ENCODE measurements around the gene MPZL1.

DNA sequence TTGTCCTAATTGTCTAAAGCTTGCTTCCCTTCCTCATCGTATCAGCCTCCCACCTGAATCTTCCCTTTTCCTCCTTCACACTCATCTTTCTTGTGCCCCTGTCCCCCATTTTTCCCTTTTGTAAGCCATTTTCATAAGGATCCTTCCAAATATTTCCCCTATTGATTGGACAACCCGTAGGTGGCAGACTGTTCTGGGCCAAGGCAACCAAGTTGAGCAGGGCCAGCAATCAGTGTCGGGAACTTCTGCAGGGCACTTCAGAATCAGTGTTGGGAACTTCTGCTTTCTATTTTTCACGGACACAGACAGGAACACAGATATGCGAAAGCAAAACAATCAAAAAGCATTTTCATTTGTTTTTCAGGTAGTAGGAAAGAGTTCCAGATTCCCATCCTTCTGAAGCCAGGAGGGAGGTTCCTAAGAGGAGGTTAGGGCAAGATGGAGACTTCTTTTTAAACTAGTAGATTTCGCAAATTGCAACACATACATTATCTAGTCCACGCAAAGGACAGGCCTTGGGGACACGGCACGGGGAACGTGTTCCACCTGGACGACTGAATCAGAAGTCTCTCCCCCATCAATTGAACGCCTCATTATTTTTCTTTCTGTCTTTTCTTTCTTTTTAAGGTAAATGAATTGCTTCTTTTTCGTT lies 691 bp upstream of the MPZL1 start:
- TF ChIP-seq EGR1 (IDR thresholded peaks at IDR 0.05; ENCODE audit: low read depth) (no peak), SIN3A (IDR thresholded peaks at IDR 0.05; ENCODE audit: low read depth) (no peak), ZFX (IDR thresholded peaks at IDR 0.05) (no peak), POLR2A (IDR thresholded peaks at IDR 0.05; ENCODE audit: borderline replicate concordance, extremely low read depth, insufficient read depth, insufficient read length) (no peak)
- TF ChIP-seq, protein P1, sequence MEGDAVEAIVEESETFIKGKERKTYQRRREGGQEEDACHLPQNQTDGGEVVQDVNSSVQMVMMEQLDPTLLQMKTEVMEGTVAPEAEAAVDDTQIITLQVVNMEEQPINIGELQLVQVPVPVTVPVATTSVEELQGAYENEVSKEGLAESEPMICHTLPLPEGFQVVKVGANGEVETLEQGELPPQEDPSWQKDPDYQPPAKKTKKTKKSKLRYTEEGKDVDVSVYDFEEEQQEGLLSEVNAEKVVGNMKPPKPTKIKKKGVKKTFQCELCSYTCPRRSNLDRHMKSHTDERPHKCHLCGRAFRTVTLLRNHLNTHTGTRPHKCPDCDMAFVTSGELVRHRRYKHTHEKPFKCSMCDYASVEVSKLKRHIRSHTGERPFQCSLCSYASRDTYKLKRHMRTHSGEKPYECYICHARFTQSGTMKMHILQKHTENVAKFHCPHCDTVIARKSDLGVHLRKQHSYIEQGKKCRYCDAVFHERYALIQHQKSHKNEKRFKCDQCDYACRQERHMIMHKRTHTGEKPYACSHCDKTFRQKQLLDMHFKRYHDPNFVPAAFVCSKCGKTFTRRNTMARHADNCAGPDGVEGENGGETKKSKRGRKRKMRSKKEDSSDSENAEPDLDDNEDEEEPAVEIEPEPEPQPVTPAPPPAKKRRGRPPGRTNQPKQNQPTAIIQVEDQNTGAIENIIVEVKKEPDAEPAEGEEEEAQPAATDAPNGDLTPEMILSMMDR (IDR thresholded peaks at IDR 0.05 in 2 of 3, conservative IDR thresholded peaks at IDR 0.05 in 1 of 3; ENCODE audit: borderline replicate concordance in 1 of 3, insufficient read depth in 1 of 3, low read depth in 2 of 3, low read length in 2 of 3), result peak in 2 of 3 experiments; percentile 34 to 40; a peak in 3 of 6 replicates
